ENCODE measurements around the gene RRAGA. TPM values are rescaled to one million over a fixed set of nuclear protein-coding genes. Genes with fewer than 3 reads are reported as not detected.

The RRAGA gene, protein sequence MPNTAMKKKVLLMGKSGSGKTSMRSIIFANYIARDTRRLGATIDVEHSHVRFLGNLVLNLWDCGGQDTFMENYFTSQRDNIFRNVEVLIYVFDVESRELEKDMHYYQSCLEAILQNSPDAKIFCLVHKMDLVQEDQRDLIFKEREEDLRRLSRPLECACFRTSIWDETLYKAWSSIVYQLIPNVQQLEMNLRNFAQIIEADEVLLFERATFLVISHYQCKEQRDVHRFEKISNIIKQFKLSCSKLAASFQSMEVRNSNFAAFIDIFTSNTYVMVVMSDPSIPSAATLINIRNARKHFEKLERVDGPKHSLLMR
- 70.5 and 78.5 TPM in 2 replicates for total RNA-seq

DNA sequence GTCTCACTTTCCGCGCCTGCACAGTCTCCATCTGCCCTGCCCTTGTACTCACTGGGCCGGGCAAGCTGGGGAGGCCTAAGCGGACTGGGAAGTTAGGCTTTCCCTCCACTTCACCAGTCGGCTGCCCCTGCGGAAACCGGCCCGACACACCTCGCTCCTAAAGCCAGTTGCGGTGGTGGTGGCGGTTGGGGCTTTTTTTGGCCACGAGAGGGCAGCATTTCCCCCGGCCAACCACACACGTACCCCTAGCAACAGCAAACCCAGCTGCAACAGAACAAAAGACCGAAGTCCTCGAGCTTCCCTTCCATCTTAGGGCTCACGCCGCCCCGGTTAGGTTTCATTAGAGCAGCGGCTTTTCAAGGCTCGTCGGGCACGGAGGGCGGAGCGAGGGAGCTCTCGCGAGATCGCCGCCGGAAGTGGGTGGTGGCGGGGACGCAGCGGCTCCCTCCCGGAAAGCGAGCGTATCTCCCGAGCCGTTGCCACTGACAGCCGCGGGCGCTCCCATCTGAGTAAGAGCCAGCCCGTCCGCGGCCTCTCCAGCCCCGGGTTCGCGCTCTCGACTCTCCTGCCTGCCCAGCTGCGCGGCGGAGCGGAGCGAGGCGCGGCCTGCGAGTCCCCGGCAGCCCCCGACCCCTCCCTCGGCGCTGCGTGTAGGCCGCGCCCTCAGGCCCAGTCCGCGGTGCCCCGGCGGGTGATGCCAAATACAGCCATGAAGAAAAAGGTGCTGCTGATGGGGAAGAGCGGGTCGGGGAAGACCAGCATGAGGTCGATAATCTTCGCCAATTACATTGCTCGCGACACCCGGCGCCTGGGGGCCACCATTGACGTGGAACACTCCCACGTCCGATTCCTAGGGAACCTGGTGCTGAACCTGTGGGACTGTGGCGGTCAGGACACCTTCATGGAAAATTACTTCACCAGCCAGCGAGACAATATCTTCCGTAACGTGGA is at the start of gene RRAGA:
Gene RRAGA, plus strand, starts transcription at position 462 of the 951 bp plus-strand sequence. Its CDS starts 233 bp downstream, at position 695.

DNA sequence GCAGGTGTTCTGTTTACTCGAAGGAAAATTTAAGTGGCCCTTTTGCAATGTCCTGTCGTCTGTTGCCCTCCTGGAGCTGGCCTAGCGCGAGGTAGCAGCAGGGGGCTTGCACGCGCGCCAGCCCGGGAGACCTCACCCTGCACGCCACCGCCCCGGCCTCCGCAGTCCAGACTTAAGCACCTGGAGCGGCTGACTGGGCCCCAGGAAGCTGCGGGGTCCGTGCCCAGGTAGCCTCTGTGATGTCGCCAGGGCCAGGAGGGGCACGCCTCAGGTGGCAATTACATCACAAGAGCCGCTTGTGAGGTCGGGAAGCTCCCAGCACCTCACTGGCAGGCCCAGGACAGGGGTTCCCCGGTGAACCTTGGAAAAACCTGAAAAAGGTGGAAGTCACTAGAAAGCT is 16.2 kb upstream of the RRAGA start, which contains the start of gene SAXO1:
Gene SAXO1, minus strand, starts transcription at position 195 of the 400 bp plus-strand sequence. CDS start 301 bp downstream, outside the sequence.

Other genes starting within 250 kb of the RRAGA start
- gene SAXO1, start 16.2 kb upstream of the RRAGA start, total RNA-seq, result not detected in 2 replicates
- 15.0 and 20.1 TPM in 2 replicates for gene HAUS6, start 53.5 kb downstream of the RRAGA start, total RNA-seq
- 86.9 and 91.5 TPM in 2 replicates for gene PLIN2, start 78.1 kb downstream of the RRAGA start, total RNA-seq
- gene DENND4C, start 181.3 kb downstream of the RRAGA start, total RNA-seq, result 33.9 and 36.1 TPM in 2 replicates